Naive thymus-derived CD8-positive, alpha-beta T cell (primary cell): ENCODE results near the gene JAKMIP1. TPM values are rescaled to one million over a fixed set of nuclear protein-coding genes. Genes with fewer than 3 reads are reported as not detected.

ENCODE experiments used
- ATAC-seq, 2 donors: fragments of 150-1000 bp; cut with Tn5 transposase in 1 of 2; sonication (Bioruptor Pico), chemical (Tn5 transposase) in 1 of 2; 1 replicate in 1 of 2; 2 replicates in 1 of 2; pipeline ENCODE4 v1.10.0; 2021; ENCODE audit warnings: mild to moderate bottlenecking in 2 of 2, moderate library complexity in 2 of 2
- POLR2A ChIA-PET: fragments of 350-600 bp; sonication (Branson Sonifier 250); formaldehyde crosslinking; loops from one replicate; lab custom pipeline; 2021; ENCODE audit warnings: antibody characterized with exemption; lab: Charles Lee
- DNase-seq, 10 donors: peaks; one replicate each; pipeline versions ENCODE4 v3.0.0 to v3.0.0-alpha.2; 2020 to 2022
- H3K27ac Mint-ChIP-seq, 10 donors: one replicate each; pipeline ENCODE4 v1.8.0; 2020 to 2022; ENCODE audit warnings: mild to moderate bottlenecking in 10 of 10, mixed read lengths in 10 of 10, moderate library complexity in 4 of 10, inconsistent platforms in 1 of 10
- H3K27me3 Mint-ChIP-seq, 5 donors: one replicate each; pipeline ENCODE4 v1.8.0; 2021 to 2022; ENCODE audit warnings: mixed read lengths in 5 of 5
- H3K36me3 Mint-ChIP-seq, 3 donors: one replicate each; pipeline ENCODE4 v1.8.0; 2020 to 2022; ENCODE audit warnings: mixed read lengths in 3 of 3, mild to moderate bottlenecking in 2 of 3, inconsistent platforms in 1 of 3
- H3K4me1 Mint-ChIP-seq, 4 donors: one replicate each; pipeline ENCODE4 v1.8.0; 2021 to 2022; ENCODE audit warnings: mixed read lengths in 4 of 4
- H3K4me3 Mint-ChIP-seq, 10 donors: one replicate each; pipeline ENCODE4 v1.8.0; 2020 to 2022; ENCODE audit warnings: mild to moderate bottlenecking in 10 of 10, mixed read lengths in 10 of 10, moderate library complexity in 6 of 10, inconsistent platforms in 1 of 10
- H3K9me3 Mint-ChIP-seq, 9 donors: one replicate each; pipeline ENCODE4 v1.8.0; 2020 to 2022; ENCODE audit warnings: mixed read lengths in 9 of 9, mild to moderate bottlenecking in 3 of 9, inconsistent platforms in 1 of 9, moderate library complexity in 1 of 9
- polyA plus RNA-seq, 3 donors: library from polyadenylated mRNA; unstranded; fragments of 300-500 nt; fragmentation: Illumina TruSeq; gene quantifications; one replicate each; pipeline ENCODE4 v1.2.3, GENCODE V29; 2021
- total RNA-seq, 8 experiments: library from RNA in 2 of 8; stranded (reverse) in 2 of 8; gene quantifications; one replicate each; pipeline ENCODE4 v1.2.3 and lab custom pipeline; 2021 to 2026

The JAKMIP1 gene
- total and polyA plus RNA-seq, 5 experiments from 2014 or later: 0.15 to 9.6 (median 0.53) TPM; not detected in 1

DNA sequence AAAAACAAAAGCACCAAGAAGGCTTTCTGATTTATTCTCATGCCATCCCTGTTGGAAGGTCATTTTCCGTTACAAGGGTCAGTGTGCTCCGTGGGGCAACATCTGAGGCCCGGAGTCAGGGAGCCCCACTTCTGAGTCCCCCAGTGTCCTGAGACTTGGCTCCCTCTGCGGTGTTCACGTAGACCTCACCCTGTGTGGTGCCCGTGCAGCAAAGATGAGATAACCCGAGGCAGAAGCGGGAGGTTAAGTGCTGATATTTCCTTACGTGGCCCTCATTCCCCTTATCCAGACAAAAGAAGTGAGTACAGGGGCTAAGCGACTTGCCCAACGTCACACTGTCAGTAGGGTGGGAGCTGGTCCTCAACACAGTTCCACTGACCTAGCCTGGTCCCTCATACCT, 3.5 kb downstream of the JAKMIP1 start:
- peaks cover 13 to 78% (median 59%) of the 10 kb centered on the region in 5 donors for H3K27me3 Mint-ChIP-seq
- H3K4me1 Mint-ChIP-seq: peaks cover 4 to 23% (median 20%) of the 10 kb centered on the region in 4 donors
- H3K9me3 Mint-ChIP-seq: peaks cover 0 to 11% (median 9%) of the 10 kb centered on the region in 9 donors
- POLR2A ChIA-PET: no interaction called here
- ATAC-seq: no peak
- H3K4me3 Mint-ChIP-seq: peak overlapping the region in 1 of 10 donors; percentile 30
- DNase-seq: no peak
- peak overlapping the region in 1 of 10 donors; percentile 91 for H3K27ac Mint-ChIP-seq
- peaks cover 0 to 9% (median 3%) of the 10 kb centered on the region in 3 donors for H3K36me3 Mint-ChIP-seq

DNA sequence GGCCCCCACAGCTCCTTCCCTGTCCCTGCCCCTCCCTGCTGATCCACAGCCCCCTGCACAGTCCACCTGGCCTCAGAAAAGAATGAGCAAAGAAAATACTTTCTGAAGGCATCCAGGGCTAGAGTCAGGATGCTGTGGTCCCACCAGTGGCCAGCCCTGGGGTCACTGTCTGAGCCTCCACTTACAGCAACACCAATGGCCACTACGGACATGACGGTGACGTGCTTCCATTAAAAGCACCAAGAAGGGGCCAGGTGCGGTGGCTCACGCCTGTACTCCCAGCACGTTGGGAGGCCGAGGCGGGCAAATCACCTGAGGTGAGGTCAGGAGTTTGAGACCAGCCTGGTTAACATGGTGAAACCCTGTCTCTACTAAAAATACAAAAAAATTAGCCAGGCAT, 4.0 kb downstream of the JAKMIP1 start:
- POLR2A ChIA-PET: no interaction called here
- H3K27me3 Mint-ChIP-seq: peaks cover 13 to 72% (median 54%) of the 10 kb centered on the region in 5 donors
- ATAC-seq: no peak
- DNase-seq: no peak
- peak overlapping the region in 1 of 10 donors; percentile 30 for H3K4me3 Mint-ChIP-seq
- H3K4me1 Mint-ChIP-seq: peaks cover 2 to 22% (median 18%) of the 10 kb centered on the region in 4 donors
- H3K9me3 Mint-ChIP-seq: peaks cover 0 to 7% (median 4%) of the 10 kb centered on the region in 9 donors
- H3K36me3 Mint-ChIP-seq: peaks cover 0 to 5% (median 3%) of the 10 kb centered on the region in 3 donors
- no peak overlapping the region for H3K27ac Mint-ChIP-seq

DNA sequence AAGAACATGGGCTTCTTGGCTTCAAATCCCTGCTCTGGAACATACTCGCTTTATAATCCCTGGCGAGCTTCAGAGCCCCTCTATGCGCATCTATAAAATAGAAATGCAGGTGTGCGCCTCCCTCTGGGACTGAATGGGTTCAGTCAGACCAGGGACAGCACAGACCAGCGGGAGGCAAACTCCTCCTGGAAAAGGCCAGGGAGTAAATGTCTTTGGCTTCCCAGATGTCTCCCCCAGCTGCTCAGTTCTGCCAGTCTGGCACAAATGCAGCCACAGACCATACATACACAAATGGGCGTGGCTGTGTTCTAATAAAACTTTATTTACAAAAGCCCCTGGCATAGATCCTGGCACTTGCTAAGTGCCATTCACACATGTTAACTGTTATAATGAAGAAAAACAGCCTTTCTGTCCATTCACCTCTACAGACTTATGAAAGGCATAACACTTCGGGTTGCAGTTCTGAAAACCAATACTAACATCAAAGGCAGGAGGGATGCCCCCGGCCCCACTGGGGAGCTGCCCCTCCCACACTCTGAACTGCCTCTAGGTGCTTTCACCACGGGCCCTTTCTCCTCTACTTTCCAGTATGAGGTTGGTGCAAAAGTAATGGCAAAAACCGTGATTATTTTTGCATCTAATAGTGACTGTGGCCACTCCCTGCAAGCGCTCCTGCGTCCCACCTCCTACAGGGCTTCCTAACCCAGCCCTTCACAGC, 4.6 kb downstream of the JAKMIP1 start:
- Mint-ChIP-seq H3K4me3 (peak overlapping the region in 1 of 10 donors; percentile 30), H3K27me3 (peaks cover 13 to 67% (median 50%) of the 10 kb centered on the region in 5 donors), H3K27ac (peak overlapping the region in 1 of 10 donors; percentile 48), H3K4me1 (peaks cover 2 to 17% (median 16%) of the 10 kb centered on the region in 4 donors), H3K36me3 (peaks cover 0 to 3% (median 0%) of the 10 kb centered on the region in 3 donors), H3K9me3 (peaks cover 0 to 1% (median 0%) of the 10 kb centered on the region in 9 donors)
- POLR2A ChIA-PET: no interaction called here
- DNase-seq (no peak), ATAC-seq (no peak)

DNA sequence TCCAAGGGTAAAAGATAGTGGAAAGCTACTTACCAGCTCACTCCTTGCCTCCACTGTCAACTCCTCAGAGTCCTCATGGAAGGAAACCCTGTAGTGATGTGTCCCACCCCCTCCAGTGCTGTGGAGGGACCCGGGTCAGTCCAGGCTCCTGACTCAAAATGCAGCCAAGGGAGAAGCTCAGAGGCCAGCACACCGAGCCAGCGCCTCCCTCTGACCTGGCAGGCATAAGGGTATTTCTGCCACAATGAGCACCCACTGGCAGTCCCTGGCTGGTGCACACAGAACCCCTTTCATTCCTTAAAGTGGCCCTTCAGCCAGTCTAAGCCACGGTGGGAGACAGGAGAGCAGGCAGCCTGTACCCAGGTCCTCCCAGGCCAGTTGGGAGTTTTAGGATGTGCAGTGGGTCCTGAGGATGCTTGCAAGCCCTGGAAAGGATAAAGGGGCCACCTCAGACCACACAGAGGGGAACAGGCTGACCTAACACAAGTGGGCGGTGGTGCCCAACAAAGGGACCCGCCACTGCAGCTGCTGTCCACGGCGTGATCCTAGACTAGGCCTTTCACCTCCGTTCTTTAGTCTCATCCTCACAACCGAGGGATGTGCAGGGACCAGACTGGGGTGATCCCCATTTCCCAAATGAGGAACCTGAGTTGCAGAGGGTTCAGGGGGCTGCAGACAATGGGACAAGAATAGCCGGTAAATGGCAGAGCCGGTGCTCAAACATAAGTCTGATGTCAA, 5.7 kb downstream of the JAKMIP1 start:
- no peak for DNase-seq
- H3K27ac Mint-ChIP-seq: no peak overlapping the region
- H3K36me3 Mint-ChIP-seq: peaks cover 0 to 3% (median 0%) of the 10 kb centered on the region in 3 donors
- peaks cover 2 to 17% (median 16%) of the 10 kb centered on the region in 4 donors for H3K4me1 Mint-ChIP-seq
- POLR2A ChIA-PET: no interaction called here
- H3K27me3 Mint-ChIP-seq: peaks cover 13 to 77% (median 54%) of the 10 kb centered on the region in 5 donors
- no peak overlapping the region for H3K4me3 Mint-ChIP-seq
- no peak for ATAC-seq
- peaks cover 0 to 1% (median 0%) of the 10 kb centered on the region in 9 donors for H3K9me3 Mint-ChIP-seq

DNA sequence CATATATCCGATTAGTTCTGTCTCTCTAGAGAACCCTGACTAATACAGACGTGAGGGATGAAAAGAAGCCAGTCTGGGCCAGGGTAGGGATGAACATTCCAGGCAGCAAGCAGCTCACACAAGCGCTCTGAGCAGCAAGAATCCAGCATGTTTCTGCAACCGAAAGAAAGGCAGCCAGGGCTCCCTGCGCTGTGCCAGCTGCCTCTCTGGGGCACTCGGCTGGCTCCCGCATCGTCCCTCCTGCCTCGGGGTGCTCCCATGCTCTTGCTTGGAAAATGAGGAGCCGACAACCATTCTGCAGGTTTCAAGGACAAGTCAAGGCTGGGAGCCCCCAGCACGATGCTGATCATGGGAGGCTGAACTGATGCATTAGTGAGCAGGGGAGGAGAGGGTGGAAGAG, 7.0 kb downstream of the JAKMIP1 start:
- Mint-ChIP-seq H3K27me3 (peaks cover 11 to 71% (median 45%) of the 10 kb centered on the region in 5 donors), H3K27ac (no peak overlapping the region), H3K9me3 (peaks cover 0 to 4% (median 0%) of the 10 kb centered on the region in 9 donors), H3K4me3 (no peak overlapping the region), H3K36me3 (peaks cover 0 to 3% (median 0%) of the 10 kb centered on the region in 3 donors), H3K4me1 (peaks cover 2 to 10% (median 8%) of the 10 kb centered on the region in 4 donors)
- ATAC-seq (no peak), DNase-seq (no peak)
- POLR2A ChIA-PET: no interaction called here

DNA sequence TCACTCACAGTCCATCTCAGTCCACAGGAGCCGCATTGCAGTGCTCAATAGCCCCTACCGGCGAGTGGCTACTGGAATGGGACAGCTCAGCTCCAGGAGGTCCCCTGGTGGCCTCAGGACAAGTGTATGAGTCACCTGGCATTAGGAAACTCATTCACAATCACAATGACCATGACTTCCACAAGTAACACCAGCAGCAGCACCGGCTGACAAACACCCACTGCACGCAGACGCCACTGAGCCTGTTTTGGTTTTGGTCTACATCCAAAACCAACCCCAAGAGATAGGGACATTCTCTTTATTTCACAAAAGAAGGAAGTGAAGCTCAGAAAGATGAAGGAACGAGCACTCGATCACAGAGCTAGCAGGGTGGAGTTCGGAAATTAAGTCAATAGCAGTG, 8.1 kb downstream of the JAKMIP1 start:
- Mint-ChIP-seq H3K36me3 (peaks cover 0 to 5% (median 0%) of the 10 kb centered on the region in 3 donors), H3K4me1 (no peaks in the 10 kb centered on the region), H3K27ac (no peak overlapping the region), H3K27me3 (peaks cover 4 to 60% (median 34%) of the 10 kb centered on the region in 5 donors), H3K9me3 (peaks cover 0 to 12% (median 4%) of the 10 kb centered on the region in 9 donors), H3K4me3 (no peak overlapping the region)
- ATAC-seq (no peak), DNase-seq (no peak)
- POLR2A ChIA-PET: no interaction called here

DNA sequence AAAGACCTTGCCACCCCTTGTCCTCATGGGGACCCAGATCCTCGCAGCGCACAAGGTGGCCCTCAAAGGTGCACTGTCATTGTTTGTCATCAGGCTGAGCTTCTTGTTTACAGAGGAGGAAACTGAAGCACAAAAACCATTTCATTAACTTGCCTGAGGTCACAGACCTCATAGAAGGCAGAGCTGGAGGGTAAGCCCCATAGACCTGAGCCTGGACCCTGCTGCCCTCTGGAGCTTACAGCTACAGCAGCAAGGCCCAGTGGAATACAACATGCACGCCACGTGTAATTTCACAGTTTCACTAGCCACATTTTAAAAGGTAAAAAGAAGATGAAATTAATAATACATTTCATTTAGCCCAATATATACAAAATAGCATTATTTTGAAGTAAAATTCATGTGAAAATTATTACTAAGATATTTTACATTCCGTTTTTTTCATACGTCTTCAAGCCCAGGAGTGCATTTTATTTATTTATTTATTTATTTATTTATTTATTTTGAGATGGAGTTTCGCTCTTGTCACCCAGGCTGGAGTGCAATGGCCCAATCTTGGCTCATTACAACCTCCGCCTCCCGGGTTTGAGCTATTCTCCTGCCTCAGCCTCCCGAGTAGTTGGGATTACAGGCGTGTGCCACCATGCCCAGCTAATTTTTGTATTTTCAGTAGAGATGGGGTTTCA, 8.8 kb downstream of the JAKMIP1 start:
- peaks cover 0 to 5% (median 0%) of the 10 kb centered on the region in 3 donors for H3K36me3 Mint-ChIP-seq
- H3K27ac Mint-ChIP-seq: peak overlapping the region in 1 of 10 donors; percentile 34
- peaks cover 3 to 53% (median 27%) of the 10 kb centered on the region in 5 donors for H3K27me3 Mint-ChIP-seq
- H3K4me1 Mint-ChIP-seq: no peaks in the 10 kb centered on the region
- peaks cover 2 to 17% (median 5%) of the 10 kb centered on the region in 9 donors for H3K9me3 Mint-ChIP-seq
- POLR2A ChIA-PET: no interaction called here
- no peak overlapping the region for H3K4me3 Mint-ChIP-seq
- DNase-seq (no peak), ATAC-seq (no peak)

DNA sequence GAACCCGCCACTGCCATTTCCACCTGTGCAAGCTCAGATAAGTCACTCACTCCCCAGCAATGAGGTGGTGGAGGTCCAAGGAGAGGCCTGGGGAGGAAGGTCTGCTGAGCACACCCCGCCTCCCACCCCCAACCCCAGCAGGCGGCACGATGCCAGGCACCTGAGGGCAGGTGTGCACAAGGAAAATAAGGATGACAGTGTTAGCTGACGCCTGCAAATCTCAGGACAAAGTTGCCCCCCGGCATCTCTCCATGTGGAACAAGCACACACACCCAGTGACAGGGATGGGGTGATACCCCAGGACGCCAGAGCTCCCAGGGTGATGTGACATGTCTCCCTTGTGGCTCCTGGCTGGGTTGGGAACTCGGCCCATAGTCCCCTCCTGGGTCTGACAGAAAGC, 9.9 kb downstream of the JAKMIP1 start:
- Mint-ChIP-seq H3K36me3 (peaks cover 0 to 10% (median 0%) of the 10 kb centered on the region in 3 donors), H3K4me3 (no peak overlapping the region), H3K9me3 (peaks cover 3 to 25% (median 12%) of the 10 kb centered on the region in 9 donors), H3K27ac (no peak overlapping the region), H3K4me1 (no peaks in the 10 kb centered on the region), H3K27me3 (peaks cover 2 to 42% (median 21%) of the 10 kb centered on the region in 5 donors)
- ATAC-seq (no peak), DNase-seq (no peak)
- POLR2A ChIA-PET: no interaction called here

DNA sequence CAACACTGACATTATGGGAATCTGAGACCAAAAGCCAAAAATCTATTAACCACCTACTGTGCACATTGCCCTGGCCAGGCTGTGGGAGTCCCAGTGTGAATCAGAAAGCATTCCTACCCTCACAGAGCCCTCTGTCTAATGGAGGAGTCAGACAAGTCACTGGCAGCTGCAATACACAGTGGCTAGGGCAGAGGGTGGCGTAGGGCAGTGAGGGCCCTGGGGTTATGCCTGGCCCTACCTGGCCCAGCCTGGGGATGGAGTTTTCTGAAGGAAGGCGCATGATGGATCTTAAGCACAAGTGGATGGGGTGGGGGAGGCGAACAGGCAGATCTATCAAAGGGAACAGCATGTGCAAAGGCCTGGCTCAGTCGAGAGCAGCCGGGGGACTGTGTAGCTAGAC, 10.8 kb downstream of the JAKMIP1 start:
- POLR2A ChIA-PET: no interaction called here
- Mint-ChIP-seq H3K4me1 (peaks cover 0 to under 1% (median 0%) of the 10 kb centered on the region in 4 donors), H3K4me3 (no peak overlapping the region)

DNA sequence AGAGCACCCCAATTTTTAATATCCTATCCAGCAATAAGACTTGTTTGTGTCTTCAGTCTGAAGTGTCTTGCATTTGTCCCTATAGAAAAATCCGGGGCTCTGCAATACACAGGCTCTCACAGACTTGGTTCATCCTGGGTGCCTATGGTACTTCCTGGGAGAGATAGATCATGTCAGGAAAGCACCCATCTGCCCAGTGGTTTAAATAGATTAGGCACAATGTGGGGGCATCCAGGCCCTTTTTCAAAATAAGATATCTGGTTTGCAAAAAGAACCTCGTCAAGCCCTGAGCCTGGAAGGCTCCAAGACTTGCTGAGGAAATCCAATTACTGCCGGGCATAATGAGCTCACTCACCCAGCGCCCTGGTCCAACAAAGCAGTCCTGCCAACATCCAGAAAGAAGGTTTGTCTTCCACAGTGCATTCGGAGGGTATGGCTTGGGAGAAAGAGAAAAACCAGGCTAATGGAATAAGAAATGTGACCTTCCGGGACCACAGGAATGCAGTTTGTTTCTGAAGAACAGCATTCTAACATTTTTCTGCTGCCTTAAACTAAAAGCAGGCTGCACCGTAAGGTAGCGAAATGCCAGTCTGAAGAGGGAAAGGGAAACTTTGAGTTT, 11.6 kb downstream of the JAKMIP1 start:
- Mint-ChIP-seq H3K36me3 (peaks cover 0 to 14% (median 0%) of the 10 kb centered on the region in 3 donors), H3K4me3 (no peak overlapping the region), H3K9me3 (peaks cover 3 to 25% (median 10%) of the 10 kb centered on the region in 9 donors), H3K27me3 (peaks cover 2 to 29% (median 16%) of the 10 kb centered on the region in 5 donors), H3K27ac (no peak overlapping the region), H3K4me1 (peaks cover 0 to 5% (median 3%) of the 10 kb centered on the region in 4 donors)
- POLR2A ChIA-PET: no interaction called here
- no peak for DNase-seq
- no peak for ATAC-seq

More for the DNA sequence above, 10.8 kb downstream of the JAKMIP1 start:
- ATAC-seq: no peak
- DNase-seq: no peak
- Mint-ChIP-seq H3K9me3 (peaks cover 3 to 25% (median 12%) of the 10 kb centered on the region in 9 donors), H3K27ac (no peak overlapping the region), H3K36me3 (peaks cover 0 to 13% (median 0%) of the 10 kb centered on the region in 3 donors), H3K27me3 (peaks cover 2 to 36% (median 21%) of the 10 kb centered on the region in 5 donors)

DNA sequence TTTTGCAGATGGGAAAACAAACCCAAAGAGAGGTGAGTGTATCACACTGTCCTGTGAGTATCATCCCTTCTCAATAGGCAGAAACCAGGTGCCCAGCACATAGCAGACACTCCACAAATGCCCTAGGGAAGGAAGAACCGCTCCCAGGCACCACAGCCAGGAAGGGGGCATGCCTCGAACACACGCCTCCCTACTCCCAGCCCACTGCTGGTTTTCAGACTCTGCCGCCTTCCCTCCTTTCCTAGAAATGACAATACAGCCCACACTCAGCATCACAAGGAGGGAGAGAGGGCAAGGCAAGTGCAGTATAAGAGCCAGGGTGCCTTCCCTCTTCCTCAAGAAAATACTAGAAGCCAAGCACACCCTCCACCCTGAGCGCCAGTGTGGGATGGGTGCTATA, 16.2 kb downstream of the JAKMIP1 start:
- Mint-ChIP-seq H3K27ac (peak overlapping the region in 1 of 10 donors; percentile 60), H3K9me3 (peaks cover 5 to 42% (median 13%) of the 10 kb centered on the region in 9 donors), H3K4me1 (peaks cover 5 to 46% (median 26%) of the 10 kb centered on the region in 4 donors), H3K36me3 (peaks cover 0 to 28% (median 0%) of the 10 kb centered on the region in 3 donors), H3K27me3 (peaks cover 0 to 21% (median 5%) of the 10 kb centered on the region in 5 donors), H3K4me3 (peak overlapping the region in 1 of 10 donors; percentile 63)
- ATAC-seq (no peak), DNase-seq (no peak)
- POLR2A ChIA-PET: no interaction called here

DNA sequence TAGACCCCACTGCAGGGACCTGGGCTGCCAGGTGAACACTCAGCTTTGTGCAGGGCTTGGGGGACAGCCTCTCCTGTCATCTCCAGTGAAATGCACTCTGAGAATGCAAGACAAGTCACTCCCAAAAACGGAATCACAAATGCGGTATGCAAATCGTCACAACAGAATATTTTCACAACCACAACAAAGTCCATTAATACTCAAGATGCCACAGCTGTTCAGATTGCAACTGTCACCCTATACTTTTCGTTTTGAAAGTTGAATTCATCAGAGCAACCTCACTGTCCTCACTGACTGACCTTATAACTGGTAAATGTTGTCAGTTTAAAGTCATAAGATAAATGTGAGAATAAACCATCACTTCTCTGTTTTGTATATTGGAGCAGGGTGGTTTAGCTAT, 16.6 kb downstream of the JAKMIP1 start:
- H3K9me3 Mint-ChIP-seq: peaks cover 5 to 47% (median 13%) of the 10 kb centered on the region in 9 donors
- H3K36me3 Mint-ChIP-seq: peaks cover 0 to 32% (median 0%) of the 10 kb centered on the region in 3 donors
- ATAC-seq (no peak), DNase-seq (peak in 1 of 10 donors; percentile 23)
- peaks cover 8 to 50% (median 28%) of the 10 kb centered on the region in 4 donors for H3K4me1 Mint-ChIP-seq
- H3K27ac Mint-ChIP-seq: peak overlapping the region in 2 of 10 donors; percentile 27 to 72
- H3K4me3 Mint-ChIP-seq: peak overlapping the region in 1 of 10 donors; percentile 63
- POLR2A ChIA-PET: no interaction called here
- H3K27me3 Mint-ChIP-seq: peaks cover 0 to 25% (median 5%) of the 10 kb centered on the region in 5 donors
